HCEC 1CT (cell line): Measurements from ENCODE around the gene OPCML.

Experiments
- DNase-seq: peaks from one replicate; pipeline ENCODE4 v3.0.0-alpha.2; 2017

The OPCML gene

DNA sequence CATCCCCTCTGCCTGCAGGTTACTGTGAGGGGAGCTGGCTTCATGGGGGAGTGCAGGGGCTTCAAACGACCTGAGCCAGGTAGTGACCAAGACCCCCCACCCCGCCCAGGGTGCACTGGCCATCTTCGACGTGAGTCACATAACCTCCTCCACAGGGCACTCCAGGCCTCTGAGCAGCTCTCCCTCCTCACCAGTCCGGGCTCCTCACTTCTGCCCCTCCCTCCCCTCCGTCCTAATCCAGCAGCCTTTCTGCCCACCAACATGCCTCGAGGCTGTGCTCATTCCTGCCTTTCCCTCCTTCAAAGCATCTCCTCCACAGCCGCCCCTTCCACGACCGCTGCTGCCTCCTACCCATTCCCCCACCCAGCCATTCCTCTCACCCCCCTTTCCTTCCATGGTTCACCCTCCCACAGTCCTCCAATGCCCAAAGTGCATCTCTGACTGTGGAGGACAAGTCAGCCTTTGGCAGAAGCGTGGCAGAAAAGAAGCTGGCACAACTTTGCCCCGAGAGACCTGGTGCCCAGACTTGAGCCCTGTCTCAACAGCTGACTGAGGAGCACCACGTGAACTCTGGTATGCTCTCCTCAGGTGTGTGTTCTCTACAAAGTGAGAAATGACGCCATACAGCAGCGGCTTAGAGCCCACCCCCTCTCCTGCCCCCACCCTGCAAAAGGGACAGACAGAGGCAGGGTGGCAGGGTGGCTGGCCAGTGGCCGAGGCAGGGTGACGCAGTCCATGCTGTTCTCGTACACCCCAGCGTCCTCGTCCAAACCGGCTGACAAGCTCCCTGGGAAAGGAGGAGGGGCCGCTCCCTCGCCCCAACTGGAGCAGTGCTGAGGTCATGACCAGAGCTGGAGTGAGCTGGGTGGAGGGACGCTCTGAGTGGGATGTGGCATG lies 30.4 kb downstream of the OPCML start:
- no peak for DNase-seq

DNA sequence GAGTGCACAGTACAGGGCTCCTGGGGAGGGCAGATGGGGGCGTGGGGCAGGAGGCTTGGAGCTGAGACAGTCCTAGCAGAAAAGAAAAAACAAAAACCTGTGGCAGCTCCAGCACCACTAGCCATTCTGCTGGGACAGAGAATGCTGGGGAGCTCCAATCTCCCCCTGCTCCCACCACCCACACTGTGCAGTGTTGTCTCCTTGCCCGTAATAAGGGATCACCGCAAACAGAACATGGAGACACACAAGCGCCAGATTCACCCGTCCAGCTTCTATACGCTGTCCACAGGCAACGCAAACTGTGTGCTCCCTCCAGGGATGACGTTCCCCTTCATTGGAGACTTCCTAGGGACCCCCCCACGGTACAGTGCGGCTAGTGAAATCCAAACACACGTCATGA lies 31.4 kb downstream of the OPCML start:
- no peak for DNase-seq

DNA sequence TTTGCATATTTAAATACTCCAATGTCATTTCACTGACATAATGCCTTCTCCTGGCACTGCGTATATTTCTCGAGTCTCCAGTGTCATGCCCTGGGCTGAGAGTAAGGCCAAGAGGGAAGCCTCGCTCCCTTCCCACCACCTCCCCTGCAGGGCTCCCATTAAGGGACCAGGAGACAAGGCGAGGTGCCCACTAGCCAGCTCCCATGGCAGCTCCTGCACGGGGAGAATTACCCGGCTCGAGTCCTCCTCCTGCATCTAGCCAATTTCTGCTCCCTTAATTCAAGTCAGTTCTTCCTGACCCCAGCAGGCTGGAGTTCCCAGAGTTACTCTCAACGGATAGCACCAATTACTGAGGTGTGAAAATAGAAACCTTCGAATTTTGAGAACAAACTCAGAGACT lies 31.9 kb downstream of the OPCML start:
- DNase-seq, result no peak

DNA sequence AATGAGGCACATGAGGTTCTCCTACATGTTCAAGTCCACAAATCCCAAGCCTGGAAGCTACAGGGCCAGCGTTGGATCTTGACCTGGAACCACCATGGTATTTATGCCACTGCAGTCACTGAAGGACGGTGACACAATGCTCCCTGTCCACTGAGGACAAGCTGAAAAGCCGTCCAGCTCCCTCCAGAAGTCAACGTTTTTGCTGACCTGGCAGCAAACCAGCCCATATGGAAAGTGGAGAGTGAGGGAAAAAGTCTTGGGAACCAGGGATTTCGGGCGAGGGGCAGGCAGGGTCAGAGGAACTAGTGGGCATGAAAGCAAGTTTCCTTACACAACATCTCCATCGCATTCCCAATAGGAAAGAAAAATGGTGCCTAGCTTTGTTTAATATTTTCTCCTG lies 33.3 kb downstream of the OPCML start:
- no peak for DNase-seq

DNA sequence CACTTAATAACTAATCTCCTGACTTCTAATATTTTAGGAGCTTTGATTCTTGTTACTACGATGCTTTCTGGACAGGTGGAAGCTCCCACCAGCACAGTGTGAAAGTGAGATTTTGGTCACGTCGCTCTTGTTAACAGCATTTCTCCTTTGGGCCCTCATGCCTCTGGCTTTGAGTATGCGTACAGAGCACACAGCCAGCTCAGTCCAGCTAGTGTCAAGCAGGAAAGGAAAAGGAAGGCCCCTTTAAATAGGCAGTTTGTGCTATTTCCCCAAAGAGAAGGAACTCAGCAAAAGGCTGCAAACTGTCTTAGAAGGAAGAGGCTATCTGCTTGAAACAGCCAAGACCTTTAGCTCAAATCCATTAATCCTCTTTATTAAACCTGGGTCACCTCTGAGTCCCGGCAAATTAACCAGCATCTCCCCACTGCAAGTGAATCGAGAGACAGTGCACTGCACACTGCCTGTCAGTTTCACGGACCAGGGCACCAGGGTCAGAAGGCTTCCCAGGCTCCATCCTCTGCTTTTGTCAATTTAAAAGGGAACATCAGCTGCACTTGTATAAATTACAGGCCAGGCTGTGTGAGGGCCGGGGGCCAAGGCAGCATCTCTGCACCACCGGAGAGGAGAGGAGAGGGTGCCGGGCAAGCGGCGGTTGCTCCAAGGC lies 34.7 kb downstream of the OPCML start:
- DNase-seq, result no peak

DNA sequence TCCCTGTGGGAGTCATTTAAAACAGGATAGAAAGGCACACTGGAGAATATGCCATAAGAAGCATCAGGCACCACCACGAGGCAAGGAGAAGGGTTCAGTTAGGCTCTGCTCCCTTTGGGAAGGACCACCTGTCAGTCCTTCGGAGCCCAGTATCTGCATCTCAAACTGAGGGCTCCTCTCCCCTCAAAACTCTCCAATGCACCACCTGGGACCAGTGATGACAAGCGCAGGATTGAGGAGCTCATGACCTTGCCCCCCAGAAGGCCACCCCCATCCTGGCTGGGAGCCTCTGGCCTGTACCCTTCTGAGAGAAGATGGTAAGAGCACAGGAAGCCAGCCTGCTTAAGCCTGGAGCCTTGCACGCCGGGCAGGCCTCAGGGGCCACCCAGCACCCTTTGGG lies 39.4 kb downstream of the OPCML start:
- DNase-seq, result no peak

DNA sequence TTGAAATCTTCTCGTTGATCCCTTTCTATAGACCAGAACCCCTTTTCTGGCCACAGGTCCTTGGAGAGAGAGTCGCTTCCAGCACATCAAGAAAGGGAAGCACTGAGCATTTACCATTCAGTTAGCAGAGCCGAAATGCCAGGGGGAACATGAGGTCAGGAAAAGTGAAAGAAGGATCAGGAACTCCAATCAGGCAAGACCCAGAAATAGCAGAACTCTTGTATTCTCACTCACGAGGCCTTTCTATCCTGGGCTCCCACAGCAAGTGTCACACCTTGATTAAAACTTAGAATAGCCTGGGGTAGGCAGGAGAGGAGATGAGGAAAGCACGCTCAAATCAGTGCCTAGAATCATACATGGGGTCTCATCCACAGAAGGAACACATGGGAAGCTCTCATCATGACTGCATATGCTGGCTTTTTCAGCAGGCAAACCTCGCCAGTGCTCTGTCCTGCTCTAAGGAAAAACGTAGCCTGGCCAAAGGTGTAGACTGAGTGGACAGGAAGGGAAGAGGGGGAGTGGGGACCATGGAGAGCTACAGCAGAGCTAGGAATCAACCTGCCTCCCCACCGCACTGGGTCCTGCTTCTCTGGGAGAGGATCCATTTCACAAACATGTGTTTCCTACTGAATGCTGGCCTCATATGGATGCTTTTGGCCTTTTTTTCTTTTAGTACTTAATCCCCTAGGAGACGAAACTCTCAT lies 40.5 kb downstream of the OPCML start:
- no peak for DNase-seq

DNA sequence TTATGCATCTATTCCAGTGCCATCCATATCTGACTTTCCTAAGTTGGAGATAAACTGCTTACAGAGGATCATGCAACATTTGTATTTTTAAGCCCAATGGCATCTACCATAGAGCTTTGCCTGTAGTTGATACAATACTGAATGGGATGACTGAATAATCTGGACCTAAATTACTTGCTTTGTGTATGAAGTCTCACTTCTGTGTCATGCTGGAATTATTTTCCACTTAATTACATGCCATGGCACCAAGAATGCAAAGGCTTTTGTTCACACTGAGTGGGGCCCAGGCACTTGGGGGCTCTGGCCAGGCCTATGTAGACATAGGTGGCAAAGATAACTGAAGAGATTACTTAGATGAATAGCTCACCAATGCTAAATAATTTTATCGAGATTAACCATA lies 51.6 kb downstream of the OPCML start:
- DNase-seq, result no peak

DNA sequence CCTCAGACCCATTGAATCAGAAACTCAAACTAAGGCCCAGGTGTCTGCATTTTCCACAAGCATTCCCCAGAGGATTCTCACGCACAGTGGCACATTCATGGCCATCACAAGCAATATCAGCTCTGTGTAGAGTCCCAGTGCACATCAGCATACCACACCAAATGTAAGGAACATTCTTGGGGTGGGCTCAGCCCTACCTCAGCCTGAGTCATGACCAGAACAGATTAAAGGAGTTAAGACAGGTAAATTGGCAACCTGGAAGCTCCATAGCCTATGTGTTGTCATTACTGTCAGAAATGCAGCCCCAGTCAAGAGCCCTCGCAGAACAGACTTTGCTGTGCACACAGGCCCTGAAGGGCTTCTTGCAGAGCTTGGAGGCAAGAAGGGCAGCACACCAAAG lies 53.1 kb downstream of the OPCML start:
- DNase-seq, result no peak

DNA sequence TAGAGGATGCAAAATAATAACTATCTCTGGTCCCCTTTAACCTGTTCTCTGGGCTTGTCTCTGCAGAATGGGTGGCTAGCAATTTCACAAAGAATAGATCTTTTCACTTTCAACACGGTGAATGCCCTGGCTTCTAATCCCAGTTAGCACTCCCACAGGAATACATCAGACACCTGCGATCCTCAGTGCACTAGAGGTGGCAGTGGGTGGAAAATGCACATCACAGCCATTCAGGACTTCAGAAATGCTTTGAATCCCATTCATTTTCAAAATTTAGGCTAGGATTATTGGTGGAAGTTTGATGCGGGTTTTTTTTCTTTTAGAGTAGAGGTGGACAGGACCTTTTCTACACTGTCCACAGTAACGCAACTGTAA lies 55.1 kb downstream of the OPCML start:
- DNase-seq, result no peak

DNA sequence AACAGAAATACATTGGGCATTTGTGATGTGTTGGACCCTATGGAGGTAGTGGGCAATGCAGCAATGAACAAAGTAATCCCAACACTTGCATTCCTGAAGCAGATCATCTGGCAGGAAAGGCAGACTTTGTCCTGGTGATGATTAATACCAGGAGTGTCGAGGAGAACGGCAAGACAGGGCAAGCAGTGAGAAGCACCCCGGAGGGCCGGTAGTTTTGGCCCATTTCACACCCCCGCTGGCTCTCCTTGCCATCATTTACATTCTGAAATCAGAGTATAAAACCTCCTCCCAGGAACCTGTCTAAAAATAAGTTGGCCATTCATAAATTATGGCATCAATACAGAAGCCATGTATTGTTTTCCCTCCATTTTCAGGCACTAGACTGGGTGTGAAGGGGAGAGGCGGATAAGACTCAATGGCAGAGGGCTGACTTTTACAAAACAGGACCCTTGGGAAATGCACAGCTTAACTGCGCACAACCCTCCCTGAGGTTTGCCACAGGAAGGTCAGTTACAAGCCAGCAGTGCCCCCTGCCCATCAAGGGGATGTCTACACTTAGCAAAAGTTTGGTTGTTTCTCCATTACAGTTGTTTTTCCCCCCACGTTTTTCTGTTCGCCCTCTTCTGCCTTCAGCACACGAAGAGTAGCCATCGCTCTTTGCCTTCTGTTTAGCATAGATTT lies 55.6 kb downstream of the OPCML start:
- DNase-seq, result no peak

DNA sequence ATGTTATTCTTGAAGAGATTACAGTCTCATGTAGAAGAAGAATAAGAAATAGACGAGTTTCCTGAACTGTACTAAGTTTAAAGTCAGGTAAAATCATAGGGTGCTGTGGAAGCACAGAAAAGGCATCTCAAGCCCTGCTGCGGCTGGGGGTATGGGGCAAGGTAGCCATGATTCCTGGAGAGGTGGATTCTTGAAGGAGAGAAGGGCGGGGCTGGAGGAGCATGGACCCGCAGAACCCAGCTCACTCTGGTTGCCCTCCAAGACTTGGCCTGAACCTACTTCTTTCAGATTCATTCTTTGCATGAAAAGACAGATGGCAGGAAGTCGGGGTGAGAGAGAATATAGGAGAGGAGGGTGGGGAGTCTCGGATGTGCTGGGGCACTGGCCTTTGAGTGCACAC lies 57.8 kb downstream of the OPCML start:
- DNase-seq, result no peak

DNA sequence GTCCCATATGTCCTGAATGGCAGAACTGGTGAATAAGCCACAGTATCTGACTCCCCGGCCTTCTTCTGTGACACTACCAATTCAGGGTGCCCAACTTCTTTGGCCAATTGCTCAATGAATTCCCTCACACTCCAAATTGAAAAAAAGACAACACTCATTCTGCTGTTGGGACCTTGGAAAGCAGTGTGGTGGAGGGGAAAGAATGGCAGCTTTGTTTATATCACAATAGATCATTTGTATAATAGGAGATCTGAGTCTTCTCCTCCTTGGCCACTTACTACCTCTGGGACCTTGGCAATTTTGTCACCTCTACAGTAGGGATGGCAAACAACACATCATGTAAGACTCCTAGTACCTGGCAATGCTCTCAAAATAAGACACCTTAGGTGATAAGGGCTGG lies 64.6 kb downstream of the OPCML start:
- DNase-seq, result no peak

DNA sequence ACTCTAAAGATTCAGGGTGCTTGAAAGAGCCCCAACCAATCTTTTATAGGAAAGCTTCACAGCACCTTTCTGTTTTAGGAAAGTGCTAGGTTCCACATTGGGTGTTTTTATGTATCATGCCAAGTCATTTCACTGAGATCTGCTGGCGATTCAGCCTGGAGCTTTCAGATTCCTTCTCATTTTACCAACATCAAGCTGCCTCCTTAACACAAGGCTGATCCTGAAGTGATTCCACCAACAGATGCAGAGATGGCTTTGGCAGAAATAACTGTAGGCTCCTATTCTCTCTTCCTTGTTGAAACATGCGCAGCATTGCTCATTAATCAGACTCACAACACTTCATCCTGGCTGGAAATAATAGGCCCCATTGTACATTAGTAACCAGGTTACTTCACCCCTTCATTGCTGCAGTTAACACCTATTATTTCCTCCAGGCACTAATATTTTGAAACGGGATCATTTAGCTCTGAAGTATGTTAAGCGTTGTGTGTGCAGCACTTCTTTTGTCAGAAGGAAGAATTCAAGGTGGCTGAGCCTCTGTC lies 89.0 kb downstream of the OPCML start:
- no peak for DNase-seq

DNA sequence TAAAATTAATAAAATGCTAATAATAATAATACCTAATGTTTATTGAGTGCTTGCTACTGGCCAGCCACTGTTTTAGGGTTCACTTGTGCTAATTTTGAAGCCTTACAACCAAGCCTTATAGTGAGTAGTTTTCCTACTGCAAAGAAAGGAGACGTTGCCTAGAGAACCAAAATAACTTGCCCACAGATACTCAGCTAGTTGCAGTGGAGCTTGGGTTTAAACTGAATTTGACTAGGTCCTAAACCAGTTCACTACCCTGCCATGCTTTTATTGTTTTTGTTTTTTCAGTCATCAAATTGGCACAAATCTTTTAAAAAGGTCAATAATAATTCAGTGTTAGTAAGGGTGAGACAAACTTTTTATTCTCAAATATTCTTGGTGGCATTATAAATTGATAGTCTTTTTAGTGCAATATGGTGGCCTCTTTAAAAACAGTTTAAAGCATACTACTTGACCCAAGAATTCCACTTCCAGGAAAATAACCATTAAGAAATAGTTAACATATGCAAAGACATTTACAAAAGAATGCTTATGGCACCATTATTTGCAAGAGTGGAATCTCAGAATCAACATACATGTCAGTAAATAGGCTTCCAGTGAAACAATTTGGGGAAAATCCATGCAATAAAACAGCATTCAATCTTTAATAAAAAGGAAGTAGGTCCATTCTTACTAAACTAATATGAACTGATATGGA lies 90.2 kb downstream of the OPCML start:
- DNase-seq, result no peak

DNA sequence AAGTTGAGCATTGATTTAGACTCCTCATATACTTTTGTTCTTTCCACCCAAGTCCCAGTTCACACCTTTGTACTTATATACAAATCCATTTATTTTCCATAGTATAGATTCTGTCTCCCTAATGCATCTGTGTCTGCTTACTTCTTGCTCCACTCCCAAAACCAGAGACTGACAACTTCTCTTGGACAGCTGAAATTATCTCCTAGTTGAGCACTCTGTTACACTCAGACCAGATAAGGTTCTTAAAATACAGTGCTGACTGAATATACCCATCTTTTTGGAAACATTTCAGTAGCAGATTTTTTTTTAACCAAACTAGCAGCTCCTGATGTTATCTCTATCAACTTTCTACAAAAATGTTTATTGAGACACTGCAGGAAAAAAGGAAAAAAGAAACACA lies 106.3 kb downstream of the OPCML start:
- DNase-seq, result no peak

DNA sequence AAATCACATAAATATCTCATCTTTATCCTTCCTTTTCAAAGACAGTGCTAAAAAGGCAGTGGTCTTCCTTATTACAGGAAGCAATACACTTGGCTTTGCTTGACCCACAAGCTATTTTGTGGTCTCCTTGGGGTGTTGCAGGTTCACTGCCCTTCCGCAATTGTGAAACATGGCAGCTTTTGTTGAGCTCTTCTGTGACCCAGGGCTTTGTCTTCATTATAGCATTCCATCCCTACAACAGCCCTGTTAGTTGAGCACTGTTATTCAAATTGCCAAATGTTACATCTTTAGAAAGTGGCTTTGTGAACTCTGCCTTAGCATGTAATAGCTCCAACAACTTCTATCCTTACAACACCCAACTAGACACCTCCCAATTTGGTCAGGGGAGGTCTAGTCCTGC lies 107.1 kb downstream of the OPCML start:
- no peak for DNase-seq

DNA sequence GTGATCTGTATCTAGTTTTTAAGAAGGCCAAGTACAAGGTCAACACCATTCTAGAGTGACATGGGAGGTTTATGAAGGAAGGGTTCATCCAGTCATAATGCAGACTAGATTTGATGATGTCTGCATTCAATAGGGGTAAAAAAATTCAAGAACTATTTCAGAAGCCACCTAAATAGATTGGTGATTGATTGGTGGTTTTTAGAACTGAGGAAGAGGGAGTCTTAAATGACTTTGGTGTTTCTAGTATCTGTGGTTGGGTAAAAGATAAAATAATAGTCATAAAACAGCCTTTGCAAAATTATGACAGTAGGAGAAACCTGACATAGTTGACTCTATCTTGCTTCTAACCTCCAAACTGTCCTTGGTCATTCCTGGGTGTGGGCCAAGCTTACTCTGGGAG lies 114.1 kb downstream of the OPCML start:
- no peak for DNase-seq

DNA sequence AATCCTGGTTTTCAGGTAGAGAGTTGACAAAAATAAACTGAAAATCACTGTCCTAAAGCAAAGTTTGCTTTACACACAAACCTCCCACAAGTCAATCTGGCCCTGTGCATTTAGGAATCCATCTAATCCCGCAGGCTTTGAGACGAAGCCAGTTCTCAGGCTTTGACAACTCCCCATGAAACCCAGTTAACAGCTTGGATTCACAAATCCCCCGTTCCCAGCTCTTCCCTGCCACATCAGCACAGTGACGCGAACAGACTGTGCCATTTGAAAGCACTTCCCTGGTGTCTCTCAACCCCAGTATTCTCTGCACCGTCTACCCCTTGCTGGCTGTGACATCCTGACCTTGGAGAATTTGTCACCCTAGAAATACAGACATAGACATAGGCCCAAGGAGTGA lies 117.8 kb downstream of the OPCML start:
- no peak for DNase-seq

DNA sequence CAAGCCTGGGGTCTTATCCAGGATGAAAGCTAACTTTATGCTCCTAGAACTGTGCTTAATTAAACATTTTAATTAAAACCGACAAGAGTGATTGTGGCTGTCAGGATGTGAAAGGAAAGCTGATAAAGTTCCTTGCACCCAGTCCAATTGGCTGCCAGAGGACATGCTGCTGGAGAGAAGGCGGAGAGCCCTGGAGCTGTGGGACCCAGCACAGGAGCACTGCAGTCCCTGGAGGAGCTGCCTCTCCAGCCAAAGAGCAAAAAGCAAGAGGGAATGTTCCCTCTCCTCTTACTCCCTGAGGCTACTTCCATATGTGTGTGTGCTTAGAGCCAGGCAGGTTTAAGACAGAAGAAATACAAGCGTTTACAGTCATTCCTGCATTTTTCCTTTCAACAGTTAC lies 118.6 kb downstream of the OPCML start:
- DNase-seq, result no peak

DNA sequence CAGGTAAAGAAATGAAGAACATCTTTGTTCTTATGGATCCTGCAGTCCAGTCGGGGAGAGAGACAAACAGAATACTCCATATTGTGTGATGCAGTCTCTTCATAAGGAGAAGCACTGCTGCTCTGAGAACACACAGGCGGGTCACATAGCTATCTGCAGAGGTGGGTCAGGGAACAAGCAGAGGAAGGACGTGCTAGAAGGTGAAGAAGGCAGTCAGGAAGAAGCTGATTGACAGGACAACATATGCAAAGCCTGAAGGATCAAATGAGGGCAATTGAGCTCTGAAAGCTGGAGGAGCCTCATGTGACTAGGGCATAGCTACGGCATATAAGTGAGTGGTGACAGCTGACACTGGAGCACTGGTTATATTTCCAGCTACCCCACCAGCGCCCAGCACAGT lies 122.5 kb downstream of the OPCML start:
- no peak for DNase-seq

DNA sequence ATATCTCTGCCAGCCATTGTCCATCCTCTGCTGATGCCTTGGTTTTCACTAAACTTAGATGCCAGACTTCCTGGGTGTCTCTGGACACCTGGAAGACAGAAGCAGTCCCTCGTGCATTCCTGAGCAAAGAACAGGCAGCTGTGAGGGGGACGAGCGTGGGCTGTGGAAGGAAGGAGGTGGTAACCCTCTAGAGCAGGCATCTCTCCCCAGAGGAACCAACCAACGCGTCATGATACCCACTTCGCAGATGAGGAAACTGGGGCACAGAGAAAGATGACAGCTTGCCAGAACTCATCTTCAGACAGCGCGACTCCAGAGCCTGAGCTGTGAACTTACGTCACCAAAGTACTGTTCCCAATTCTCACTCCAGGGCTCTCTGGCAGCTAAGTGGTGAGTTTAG lies 123.4 kb downstream of the OPCML start:
- no peak for DNase-seq

DNA sequence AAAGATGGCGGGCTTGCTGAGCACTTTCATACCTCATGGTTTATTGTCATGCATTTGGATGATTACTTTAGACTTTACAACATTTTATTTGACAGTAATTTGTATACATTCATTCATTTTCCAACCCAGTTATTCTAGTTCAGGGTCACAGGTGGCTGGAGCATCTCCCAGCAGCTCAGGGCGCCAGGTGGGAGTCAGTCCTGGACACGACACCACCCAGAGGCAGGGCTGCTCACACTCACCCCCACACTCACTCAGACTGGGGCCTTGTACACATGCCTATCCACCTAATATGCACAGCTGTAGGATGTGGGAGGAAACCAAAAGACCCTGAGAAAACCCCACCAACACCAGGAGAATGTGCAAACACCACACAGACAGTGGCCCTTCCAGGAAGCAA lies 123.9 kb downstream of the OPCML start:
- DNase-seq, result no peak
